Stromal cell of bone marrow (primary cell): ENCODE results near the gene GABBR2.

Source experiments
- DNase-seq: peaks from one replicate; pipeline ENCODE4 v3.0.0-alpha.2; 2012; ENCODE audit warnings: low read depth

GABBR2 gene

DNA sequence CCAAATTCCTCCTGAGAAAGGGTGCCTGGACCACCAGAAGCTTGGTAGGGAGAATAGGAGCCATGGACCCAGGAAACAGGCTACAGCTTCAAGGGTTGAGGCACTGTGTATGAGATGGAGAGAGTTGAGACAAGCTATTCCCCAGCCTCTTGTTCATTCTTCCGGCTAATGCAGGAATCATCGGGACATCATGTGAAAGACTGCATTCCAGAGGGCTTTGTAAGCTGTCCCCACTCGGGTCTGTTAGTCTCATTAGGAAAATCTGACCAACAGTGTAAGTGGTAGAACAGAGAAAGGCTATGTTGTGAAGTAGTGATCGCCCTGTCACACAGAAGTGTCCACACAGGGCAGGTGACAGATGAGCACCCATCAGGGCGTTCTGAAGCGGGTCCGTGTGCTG is 81.4 kb downstream of the GABBR2 start:
- DNase-seq, result peak; percentile 2

DNA sequence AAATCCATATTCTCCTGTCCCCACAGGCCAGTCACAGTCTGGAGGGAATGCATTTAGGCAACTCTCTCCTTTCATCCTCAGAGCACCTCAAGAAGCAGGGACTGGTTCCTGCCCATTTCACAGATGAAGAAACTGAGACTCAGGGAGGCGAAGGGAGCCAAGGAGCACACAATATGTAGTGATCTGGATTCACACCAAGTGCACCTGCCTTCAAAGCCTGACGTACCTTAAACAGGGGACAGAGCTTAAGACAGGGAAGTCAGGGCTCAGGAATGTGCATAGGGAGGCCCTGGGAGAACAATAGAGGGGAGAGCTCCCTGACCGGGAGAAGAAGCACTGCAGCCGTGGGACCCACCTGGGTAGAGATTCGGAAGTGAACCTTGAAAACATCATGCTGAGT is 83.0 kb downstream of the GABBR2 start:
- no peak for DNase-seq

GRCh38 chr9:98619788-98620187 is 88.9 kb downstream of the GABBR2 start:
- DNase-seq, result no peak

DNA sequence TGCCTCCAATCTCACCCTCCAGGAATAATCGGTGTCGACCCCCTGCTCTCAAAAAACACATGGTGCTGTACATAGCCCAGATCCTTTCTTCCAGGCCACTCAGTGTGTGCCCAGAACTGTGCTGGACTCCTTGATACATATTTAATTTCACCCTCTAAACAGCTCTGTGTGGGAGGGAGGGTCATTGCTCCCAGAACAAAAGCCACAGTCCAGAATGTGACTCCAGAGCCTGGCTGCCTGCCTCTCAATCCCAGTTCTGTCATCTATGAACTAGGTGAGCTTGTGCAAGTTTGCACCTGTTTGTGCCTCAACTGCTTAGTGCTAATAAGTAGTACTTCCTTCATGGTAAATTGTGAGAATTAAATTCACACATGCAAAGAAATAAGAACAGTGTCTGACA is 93.1 kb downstream of the GABBR2 start:
- DNase-seq, result no peak

DNA sequence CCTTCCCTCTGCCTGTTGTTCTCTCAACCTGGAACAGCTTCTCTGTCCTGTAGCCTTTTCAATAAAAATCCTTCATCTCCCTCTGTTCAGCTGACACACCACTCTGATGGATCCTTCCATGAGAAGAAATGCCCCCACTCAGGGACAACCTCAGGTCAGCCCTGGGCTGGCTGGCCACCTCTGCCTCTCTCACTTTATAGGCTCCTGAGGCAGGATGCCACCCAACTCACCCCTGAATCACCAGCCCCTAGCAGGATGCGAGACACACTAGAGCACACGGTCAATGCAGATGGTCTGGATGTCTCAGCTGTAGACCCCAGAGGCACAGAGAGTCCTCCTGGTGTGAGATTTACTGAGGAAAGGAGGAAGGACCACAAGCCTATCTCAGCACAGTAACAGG is 93.8 kb downstream of the GABBR2 start:
- DNase-seq, result no peak

GRCh38 chr9:98612061-98612752 is 96.5 kb downstream of the GABBR2 start:
- no peak for DNase-seq

- DNase-seq, result no peak
Observed at GRCh38 chr9:98611319-98611718, 97.4 kb downstream of the GABBR2 start.

DNA sequence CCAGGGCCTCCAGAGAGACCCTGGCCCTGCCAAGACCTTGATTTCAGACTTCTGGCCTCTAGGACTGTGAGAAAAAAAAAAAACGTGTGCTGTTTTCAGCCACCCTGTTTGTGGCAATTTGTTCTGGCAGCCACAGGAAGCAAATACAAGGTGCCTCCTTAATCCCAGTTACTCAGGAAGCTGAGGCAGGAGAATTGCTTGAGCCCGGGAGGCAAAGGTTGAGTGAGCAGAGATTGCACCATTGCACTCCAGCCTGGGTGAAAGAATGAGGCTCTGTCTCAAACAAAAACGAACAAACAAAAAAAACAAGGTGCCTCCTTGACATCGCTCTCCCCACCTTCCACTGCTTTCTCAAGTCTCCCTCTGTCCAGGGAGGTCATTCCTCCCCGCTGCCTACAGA is 98.0 kb downstream of the GABBR2 start:
- DNase-seq, result no peak

GRCh38 chr9:98610211-98610610 is 98.5 kb downstream of the GABBR2 start:
- DNase-seq, result no peak

DNA sequence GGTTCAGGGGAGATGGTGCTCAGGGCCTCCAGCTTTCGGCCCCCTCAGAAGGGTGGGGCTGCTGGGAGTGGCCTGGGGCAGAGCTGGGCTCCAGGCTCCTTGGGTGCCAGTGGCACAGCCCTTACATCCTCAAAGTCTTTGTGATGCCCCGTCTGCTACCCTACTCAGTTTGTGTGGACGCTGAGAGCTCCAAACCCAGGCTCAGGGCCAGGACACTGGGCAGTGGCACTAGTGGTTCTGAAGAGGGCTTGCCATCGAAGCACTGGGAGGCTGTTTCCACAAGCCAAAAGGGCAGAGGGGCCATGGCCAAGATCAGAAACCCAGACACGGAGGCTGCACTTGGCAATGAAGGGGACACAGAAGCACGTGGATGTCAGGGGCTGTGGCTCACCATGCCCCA is 99.1 kb downstream of the GABBR2 start:
- DNase-seq, result no peak

GRCh38 chr9:98607787-98608186 is 100.9 kb downstream of the GABBR2 start:
- peak; percentile 3 for DNase-seq

DNA sequence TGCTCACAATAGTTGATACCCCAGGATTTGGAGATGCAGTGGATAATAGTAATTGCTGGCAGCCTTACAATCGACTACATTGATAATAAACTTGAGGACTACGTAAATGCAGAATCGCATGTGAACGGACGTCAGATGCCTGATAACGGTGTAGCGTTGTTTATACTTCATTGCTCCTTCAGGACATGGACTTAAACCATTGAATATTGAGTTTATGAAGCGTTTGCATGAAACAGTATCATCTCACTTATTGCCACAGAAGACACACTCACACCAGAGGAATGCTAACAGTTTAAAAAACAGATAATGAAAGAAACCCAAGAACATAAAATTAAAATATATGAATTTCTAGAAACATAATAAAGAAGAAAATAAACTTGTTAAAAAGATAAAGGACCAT is 101.6 kb downstream of the GABBR2 start:
- DNase-seq, result no peak

DNA sequence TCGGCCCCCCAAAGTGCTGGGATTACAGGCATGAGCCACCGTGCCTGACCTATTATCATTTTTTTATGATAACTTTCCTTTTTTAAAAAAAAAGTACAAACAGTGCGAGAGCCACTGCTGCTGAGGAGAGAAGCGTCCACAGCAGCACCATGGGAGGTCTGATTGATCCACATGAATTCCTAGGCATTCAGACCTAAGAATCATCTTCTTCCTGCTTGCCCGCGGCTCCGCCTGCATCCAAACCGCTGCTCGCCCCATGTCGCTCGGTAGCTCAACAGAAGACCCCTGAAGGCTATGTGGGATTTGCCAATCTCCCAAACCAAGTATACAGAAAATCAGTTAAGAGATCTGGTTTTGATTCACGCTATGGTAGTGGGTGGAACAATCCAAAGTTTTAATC is 102.0 kb downstream of the GABBR2 start:
- no peak for DNase-seq

GRCh38 chr9:98605116-98605515 is 103.6 kb downstream of the GABBR2 start:
- DNase-seq, result no peak

DNA sequence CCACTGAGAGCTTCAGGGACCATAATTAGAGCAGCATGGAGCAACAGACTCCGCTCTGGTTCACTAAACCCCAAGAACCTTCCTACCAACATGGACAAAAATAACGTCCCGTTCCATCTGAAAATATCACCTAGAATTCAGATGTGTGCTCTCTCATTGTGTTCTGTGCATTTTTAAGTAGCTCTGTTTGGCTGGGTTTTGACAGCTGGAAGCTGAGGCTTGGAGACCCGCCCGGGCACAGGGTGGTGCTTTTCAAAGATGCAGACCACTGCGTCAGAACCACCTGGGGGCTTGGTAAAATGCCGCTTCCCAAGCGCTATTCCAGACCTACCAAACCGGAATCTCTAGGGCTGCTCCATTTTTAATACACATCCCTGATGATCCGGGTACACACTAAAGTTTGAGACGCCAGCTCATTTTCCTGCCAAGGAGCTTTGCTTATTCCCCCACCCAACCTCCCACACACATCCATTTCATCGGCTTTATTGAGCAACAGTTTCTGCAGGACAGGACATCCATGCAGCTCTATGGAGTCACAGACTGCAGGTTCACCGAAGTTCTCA is 104.8 kb downstream of the GABBR2 start:
- DNase-seq, result peak; percentile 3

- DNase-seq, result no peak
Observed at GRCh38 chr9:98602839-98603500, 105.8 kb downstream of the GABBR2 start.

- DNase-seq, result no peak
Observed at GRCh38 chr9:98600631-98601030, 108.1 kb downstream of the GABBR2 start.

DNA sequence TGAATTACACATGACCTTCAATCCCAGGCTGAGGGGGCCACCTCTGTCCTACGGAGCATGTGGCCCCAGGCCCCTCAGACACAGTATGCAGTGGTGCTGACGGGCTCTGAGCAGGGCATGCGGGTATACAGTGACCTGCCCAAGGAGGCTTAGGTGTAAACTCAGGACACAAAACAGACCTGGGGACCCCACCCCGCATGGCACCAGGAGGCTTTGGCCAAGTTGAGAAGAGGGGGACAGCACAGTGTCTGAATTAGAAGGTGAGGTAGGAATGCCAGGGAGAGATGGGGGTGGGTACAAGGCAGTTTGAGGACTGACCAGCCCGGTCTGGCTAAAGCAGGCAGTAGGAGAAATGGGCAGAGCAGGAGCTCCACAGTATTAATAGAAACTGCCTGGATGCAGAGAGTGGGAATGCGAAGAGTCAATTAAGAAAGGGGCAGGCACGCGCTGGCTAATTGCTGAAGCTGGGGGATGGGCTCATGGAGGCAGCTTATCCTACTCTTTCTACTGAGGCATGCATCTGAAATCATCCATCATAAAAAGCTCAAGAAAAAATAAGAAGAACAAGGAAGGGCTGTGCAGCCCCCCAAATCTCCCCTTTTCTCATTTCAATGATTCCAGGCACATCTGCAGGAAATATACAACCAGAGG is 109.0 kb downstream of the GABBR2 start:
- no peak for DNase-seq

DNA sequence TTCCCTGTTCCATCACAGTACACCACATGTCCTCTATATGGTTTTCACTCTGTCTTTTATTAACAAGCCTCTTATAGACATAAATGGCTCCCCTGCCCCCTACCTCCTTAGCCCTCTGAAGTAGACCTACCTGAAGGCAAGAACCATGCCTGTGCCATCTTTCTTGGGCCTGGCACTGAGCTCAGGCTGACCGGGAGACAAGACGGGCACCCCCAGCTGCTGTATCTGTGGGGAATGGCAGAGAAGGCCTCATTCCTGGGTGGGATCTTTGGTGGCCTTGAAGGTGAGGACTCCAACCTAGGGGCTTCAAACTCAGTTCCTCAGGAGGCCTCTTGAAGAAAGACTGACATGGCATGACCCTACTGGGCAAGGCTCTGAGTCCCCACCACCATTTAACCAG is 109.9 kb downstream of the GABBR2 start:
- DNase-seq, result no peak

GRCh38 chr9:98597236-98597771 is 111.4 kb downstream of the GABBR2 start:
- no peak for DNase-seq

- no peak for DNase-seq
Observed at GRCh38 chr9:98596486-98596885, 112.2 kb downstream of the GABBR2 start.

DNA sequence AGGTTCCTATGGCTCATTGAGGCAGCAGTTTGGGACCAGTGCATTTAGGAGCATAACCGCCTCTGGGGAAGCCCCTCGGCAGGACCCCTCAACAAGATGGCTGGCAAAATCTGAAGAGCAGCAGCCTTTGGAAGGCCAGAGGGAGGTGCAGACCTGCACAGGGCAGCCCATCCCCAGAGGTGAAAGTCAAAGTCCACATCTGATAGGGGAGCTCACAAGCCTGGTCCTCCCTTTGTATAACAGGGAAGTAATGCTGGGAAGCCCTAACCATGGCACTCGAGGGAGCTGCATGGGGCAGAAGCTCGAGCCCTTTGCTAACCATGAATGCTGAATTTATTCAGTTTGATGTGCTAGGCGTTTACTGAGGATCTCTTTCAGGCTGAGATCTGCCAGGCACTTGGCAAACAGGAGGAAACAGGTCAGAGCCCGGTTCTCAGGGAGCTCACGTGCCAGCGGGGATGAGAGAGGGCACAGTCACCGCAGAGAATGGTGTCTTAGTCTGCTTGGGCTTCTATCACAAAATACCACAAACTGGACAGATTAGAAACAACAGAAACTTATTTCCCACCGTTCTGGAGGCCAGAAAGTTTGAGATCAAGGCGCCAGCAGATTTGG is 114.1 kb downstream of the GABBR2 start:
- DNase-seq, result no peak
